Glomerular visceral epithelial cell (primary cell): ENCODE results near the gene WNT3A.

Source experiments
- DNase-seq: peaks from one replicate; pipeline ENCODE4 v3.0.0-alpha.2; 2016; ENCODE audit errors: extremely low spot score

WNT3A gene

DNA sequence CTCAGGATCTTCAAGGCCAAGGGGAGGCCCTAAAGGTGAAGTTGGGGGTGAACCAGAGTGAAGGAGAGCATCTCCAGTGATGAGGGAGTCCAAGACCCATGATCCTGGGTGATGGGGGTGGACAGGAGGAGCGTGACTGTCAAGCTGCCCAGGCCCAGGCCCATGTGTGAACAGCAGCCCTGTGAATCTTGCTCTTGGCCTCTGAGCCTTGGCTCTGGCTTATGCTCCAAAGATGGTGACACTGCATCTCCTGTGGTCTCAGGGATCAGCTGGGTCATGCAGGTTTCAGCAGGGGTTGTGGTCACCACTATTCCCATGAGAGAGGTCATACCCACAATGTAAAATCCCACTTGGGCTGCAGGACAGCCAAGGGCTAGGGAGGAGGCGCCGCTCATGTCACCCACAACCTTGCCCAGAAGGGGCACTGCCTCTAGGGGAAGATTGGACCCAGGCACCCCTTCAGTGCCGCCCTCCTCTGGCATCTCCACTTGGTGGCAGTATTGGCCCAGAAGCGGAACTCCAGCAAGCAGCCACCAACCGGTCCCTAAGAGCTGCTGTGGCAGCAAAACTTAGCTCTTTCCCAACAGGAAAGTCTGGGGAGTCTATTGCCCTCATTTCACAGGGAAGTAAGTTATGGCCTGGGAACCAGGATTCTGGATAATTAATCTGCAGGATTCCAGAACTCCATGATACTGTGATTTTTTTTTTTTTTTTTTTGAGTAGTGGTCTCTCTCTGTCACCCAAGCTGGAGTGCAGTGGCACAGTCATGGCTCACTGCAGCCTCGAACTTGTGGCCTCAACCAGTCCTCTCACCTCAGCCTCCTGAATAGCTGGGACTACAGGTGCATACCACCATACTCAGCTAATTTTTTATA, 7.5 kb upstream of the WNT3A start:
- peak; percentile 75 for DNase-seq

DNA sequence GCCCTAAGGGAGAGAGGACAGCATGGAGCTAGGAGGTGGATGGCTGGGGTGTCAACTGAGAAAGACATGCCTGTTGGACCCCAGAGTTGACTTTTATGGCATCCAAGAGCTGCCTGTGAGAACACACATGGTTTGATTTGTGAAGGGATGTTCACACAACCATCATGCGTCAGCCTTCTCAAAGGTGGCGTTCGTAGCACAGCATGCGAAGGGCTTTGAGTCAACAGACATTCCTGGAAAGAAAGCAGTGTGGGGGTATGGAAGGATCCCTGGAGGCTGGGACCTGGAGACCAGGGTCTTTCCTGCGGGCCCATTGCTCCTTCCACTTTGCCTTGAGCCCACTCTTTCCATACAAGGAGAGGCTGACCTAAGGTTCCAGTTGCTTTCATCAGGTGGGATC, 6.4 kb upstream of the WNT3A start:
- no peak for DNase-seq

DNA sequence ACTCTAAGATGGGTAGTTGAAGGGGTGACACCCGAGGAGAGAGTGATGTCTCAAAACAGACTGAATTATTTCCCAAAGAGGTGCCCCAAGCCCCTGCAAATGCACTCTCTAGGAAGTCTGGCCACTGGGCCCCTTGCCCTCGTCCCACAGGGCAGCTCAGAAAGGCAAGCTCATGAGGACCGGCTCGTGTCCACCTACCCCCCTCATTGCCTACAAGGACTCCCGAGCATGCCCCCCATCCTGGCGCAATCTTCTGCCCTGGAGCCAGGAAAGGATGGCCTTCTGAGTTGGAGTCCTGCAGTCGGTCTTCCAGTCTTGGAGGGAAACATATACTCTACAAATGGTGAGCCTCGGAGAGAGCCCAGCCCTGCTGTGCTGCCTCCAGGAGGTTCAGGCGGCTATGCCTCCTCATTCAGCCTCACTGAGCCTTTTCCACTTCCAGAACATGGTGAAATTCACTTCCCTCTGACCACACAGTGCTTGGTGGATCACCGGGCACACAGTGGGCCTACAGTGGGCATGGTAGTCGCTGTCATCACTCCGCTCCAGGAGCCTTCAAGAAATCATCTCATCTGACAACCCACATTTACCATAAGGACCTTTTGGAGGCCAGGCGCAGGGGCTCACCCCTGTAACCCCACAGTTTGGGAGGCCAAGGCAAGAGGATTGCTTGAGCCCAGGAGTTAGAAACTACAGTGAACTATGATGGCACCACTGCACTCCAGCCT, 5.8 kb upstream of the WNT3A start:
- DNase-seq, result no peak

DNA sequence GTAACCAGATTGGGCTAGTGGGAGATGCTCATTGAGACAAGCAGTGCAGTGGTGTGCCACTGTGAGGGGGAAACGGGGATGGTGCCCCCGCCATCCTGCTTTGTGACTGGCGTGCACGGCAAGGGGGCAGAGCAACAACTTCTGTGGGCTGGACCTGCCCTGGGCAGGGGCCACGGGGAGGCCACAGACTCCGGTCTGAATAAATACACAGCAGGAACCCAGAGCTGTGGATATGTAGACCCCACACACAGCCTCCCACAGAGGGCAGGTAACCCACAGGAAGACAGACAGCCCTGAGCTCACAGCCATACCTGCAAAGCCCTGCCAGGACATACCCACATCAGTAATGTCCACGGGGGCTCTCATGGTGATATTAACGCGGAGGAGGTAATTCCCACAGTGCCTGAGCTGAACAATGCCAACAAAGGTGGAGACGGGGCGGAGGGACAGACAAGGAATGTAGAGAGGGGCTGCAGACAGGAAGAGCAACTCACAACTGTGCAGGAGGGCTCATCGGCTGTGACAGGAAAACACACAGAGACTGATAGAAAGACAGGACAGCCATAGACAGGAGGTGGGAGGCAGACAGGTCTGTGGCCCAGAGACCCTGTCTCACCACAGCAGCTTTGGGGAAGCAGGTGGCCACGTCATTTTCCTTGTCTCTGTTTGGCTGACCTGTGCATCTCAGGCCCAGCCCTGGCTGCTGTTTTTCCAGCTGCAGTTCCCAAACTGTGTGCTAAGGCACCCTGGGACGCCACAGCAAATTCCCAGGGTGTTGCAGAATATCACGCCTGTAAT, 4.9 kb upstream of the WNT3A start:
- DNase-seq, result no peak

DNA sequence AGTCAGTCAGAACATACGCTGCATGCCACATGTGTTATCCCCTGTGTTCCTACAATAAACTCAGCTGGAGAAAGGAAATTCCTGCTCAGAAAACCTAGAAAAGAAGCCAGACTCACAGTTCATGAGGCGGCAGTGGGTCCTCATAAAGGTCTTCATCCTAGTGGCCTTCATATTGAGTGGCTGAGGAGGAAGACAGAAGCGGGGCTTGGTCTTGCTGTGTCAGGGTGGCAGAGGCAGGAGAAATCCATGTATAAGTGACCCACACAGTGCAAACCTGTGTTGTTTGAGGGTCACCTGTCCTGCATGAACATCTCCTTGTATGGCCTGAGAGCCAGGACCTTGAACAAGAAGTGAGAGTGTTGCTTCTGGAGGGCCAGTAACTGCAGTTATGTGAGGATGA, 4.0 kb upstream of the WNT3A start:
- no peak for DNase-seq

DNA sequence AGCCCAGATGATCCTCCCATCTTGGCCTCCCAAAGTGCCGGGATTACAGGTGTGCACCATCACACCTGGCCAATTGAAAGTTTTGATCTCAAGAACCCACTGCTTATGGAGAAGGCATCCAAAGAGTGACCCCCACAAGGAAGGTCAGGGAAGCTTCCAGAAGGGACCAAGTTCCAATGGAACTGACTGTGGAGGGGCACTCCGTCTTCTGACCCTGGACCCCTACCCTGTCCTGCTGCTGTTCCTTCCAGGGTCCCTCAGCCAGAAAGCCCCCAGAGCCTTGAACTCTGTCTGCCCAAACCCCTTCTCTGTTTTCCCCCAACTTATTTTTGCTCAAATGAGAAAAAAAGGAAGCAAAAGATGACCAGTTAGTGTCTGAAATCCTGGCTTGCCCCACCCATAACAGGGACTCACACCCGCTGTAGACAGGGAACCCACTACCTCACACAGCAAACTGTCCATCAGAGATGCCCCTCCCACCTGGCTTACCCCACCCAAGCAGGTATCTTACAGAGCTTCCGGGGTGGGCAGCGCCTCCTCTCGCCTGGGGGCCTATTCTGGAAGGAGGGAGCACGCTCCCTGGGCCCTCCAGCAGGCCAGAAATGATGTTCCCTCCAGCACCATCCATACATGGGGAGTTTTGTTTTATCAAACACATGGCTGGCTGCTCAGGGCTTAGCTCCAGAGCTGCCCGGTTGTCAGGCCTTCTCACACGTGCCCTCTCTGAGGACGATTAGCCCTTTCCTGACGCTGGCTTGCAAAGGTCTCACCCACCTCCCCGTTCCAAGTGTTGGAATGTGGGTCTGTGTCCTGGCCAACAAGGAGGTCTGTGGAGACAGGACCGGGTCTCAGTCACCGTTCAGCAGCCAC, 3.1 kb upstream of the WNT3A start:
- no peak for DNase-seq

DNA sequence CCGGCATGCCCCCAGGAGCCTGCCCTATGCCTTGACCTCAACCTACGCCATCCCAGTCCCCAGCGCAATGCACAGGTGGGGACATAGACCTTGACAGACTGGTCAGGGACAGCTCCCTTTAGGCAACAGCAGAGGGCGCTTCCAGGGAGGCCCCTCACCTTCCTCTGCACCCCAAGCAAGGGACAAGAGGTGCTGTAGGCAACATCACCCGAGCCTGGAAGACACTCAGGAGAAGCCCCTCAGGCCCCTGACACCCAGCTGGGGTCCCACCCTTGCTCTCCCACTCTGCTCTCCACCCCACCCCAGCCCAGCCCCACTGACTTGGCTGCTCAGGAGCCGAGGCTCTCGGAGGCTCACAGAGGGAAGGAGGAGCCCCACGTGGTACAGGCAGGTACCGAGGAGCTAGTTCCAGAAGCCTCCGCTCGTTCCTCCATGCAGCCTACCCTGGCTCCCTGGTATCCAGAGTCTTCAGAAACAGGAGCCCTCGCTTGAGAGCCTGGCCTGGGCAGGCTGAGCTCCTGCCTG, 2.4 kb upstream of the WNT3A start:
- peak; percentile 29 for DNase-seq

DNA sequence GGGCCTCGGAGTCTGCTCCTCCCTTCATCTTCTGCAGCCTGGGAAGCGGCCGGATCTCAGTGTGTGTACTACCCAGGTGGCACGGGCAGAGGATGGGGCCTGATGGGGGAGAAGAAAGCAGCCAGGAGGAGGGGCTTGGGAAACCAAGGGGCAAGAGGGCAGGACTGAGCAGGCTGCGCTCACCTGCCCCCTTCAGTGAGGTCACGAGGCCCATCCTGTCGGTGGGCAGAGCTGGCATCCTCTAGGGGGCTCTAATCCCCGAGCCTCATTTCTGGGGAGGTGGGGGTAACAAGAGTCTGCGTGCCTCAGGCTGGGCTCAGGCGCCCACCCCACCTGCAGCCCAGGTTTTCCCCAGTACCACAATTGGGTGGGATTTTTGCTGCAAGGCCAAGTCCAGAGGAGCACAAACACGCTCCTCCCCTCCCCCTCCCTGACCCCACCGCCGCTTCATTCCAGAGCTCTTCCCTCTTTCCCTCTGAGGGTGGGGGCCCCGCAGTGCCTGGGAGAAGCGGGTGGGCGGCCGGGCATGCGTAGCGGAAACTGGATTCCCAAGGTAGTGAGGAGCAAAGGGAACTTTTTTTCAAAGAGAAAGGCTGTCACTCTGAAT, 1.8 kb upstream of the WNT3A start:
- no peak for DNase-seq

DNA sequence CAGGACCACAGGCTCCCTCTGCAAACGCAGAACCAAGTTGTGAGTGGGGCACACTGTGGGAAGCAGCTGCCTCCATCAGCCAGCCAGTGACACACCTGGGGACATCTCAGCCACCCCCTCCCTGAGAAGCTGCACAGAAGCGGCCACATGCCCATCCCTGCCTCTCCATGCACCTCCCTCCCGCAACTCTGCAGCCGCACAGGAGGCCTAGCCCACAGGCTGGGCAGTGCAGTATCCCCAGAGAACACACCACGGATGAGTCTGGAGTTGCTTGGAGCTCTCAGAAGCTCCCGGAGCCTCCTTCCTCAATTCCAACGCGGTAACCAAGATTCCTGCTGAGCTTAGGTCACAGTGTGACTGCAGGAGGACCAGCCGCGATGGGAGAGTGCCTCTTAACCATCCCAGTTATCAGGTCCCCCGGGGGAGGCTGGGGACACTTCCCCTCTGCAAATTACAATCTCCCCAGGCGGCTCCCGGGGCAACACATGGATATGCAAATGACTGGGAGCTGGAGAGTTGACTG, 1.2 kb upstream of the WNT3A start:
- DNase-seq, result no peak

DNA sequence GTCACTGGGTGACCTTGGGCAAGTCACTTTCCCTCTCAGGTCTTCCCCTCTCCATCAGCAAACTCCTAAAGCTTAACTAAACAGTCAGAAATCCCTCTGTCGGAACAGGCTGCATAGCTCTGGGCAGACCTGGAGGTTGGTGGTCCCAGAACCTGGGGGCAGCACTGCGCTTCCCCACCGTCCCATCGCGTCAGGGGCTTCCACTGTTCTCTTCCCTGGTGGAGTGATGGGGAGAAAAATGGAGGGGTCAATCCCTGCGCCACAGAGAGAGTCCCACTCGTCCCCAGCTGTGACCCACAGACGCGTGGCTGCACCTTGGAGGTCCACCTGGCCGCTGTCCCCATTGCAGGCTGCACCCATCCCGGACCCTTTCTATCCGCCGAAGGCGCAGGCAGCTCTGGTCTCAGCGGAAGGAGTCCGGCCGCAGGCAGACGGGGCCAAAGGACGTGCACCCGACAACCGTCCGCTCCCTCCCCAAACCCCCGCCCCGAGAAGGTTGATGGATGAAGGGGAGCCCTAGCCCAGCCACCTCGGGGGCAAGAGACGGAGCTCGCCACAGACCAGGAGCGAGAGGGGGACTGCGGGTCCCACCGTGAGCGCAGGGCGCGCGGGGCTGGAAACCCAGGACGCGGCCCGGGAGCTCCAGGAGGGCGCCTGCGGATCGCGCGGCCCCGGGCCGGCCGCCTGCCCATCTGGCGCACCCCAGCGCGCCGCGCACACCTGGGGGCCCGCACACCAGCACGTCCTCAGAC, 588 bp upstream of the WNT3A start:
- no peak for DNase-seq

DNA sequence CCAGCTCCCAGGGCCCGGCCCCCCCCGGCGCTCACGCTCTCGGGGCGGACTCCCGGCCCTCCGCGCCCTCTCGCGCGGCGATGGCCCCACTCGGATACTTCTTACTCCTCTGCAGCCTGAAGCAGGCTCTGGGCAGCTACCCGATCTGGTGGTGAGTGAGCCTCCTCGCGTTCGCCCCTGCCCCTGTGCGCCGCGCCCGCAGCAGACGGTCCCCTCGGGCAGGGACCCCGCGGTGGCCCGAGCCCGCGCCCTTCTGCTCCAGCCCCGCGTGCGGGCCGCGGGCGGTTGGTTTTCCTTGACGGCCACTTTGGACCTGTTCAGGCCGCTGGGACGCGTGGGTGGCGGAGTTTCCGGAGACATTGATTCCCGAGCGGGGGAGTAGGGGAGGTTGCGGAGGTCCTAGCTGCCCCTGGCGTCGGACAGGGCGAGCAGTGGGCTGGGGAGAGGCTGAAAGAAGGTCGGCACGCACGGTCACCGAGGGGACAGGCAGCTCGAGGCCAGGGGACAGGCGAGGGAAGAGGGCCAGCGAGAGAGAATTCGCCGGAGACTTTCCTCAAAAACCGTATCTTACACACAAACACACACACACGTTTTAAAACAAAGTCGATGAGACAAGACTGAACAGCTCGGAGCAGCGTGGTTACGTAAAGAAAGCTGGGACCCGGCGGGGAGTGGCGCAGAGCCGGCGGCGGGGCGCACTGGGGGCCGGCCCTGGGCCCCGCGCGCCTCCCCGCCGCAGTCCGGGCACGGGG, 427 bp downstream of the WNT3A start:
- DNase-seq, result no peak

DNA sequence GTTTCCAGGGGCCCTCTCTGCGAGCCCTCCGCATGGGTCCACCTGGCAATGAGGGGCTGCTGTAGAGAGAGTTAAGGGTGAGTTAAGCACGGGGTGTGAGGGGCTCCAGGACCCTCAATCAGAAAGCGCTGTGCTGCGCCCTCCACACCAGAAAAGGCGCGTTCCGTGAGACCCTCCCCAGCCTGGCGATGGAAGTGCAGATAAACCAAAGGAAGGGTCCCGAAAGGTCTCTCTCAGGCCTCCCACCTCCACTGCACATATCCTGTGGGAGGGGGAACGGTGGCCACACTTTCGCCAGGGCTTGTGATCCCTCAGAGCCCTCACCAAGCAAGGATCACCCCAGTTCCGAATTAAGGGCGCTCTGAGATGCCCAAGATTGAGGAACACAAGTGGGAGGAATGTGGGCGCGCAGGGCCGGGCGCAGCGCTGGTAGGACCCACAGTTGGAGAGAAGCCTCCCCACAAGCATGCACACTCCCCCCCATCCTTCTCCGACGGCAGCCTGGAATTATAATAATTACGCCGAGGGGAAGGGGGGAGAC, 1.1 kb downstream of the WNT3A start:
- no peak for DNase-seq

DNA sequence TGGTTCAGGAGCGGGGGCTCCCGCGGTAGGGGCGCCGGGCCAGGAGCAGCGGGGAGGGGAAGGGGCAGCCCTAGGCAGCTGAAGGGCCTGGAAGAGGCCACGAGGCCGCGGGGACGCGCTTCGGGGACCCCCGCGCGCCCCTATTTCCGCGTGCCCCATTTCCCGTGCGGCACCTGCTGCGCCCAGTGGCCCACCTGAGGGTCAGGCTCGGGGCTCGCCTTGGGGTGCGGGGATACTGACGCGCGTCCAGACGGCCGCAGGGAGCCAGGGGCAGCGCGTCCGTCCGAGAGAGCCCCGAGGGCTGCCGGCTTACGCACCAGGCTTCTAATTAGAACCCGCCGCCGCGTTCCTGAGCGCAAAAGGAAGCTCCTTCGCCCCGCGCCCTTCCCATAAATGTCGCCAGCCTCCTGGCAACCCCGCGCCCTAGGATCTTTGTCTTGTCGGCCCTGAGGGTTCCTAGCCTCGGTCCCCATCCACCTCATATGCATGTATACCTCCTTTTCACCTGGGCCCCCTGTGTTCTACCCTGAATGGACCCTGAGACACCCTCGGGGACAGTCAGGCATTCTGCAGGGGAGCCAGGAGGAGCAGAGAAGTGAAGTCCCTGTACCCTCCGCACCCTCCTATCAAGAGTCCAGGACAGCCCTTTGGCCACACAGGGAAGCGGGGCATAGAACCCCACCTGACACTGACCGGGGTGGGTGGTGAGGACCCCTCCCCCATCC, 1.8 kb downstream of the WNT3A start:
- DNase-seq, result no peak

DNA sequence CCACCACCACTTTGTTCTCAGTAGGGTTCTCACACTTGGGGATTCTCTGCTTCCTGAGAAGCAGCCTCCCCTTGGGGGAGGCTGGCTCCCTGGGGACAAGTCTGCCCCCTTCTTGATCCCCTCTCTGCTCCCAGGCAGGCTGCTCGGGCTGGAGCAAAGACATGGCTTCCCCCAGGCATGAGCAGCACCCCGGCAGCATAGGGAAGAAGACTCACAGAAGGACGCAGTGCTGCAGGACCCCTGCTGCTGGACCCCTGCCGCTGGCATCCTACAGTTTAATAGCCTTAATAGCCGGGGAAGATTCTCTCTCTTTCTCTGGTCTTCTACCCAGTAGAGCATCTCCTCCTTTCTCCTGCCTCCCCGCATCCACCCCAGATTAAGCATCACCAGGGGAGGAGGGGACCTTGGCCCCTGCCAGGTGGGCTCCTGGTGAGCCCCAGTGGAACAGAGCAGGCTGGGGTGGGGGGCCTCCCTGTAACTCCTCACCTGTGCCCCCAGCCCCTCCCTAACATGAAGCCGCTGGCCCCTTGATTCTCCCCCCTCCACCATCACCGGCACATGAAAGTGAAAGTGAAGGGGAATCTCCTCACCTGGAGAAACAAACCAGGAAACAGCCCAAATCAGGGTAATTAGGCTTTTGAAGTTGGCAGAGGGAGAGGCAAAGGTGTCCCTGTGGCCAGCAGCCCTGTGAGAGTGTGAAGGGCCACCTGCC, 2.5 kb downstream of the WNT3A start:
- no peak for DNase-seq

DNA sequence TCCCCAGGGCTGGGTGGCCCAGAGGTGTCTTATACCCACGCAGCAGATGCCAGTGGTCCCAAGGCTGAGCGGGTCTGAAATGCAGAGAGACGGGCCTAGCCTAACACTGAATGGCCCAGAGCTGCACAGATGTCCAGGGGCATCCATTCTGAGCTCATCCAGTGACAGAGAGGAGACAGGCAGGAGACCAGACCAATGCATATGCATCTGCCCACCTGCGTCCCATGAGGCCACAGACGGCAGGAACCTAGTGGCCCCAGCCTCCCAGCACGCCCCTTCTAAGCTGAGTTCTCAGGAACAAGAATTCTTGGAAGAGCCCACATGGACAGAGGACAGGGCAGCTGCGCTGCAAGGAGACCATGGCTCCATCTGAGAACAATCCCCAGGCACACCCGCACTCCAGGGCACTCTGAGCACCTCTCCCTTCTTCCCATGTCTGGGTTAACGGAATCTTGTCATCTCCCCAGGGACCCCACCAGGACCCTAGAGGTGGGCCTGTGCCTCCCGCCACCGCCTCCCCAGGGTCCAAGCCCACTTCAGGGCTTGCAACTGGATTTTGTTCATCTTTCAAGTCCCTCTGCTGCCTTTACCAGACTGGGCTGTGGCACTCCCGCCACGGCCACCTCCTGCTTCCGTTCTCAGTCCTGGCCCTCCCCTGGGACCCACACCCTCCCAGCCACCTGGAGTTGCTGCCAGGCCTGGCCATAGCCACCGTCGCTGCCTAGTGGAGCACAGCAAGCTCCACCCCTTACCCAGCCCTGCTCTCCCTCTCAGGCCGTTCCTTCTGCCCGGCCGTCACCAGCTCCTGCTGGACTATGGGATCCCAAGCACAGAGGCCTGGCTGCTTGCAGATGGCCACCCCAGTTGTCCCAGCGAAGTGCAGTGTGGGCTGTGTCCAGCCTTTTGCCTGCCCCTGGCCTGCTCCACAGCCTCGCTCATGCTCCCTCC, 3.3 kb downstream of the WNT3A start:
- DNase-seq, result peak; percentile 12

DNA sequence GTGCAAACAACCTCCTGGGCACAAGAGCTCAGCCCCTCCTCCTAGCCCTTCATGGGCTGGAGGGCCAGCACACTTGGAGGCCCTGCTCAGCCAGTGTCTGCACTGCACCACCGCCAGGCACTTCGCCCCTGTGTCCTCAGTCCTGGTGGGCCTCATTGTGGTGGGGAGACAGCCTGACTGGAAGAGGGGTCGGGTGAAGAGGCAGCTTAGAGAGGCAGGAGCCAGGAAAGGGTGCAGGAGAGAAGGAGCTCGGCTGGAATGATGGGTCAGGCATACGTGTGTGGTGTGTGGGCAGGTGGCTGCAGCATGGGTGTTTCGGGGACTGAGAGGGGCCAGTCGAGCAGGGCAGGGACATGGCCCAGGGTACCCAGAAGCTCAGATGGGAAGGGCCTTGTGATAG, 4.1 kb downstream of the WNT3A start:
- DNase-seq, result no peak
